ENCODE data around the gene POLR3A. TPM values are rescaled to one million over a fixed set of nuclear protein-coding genes. Genes with fewer than 3 reads are reported as not detected.

Gene POLR3A
- total RNA-seq, 1 experiment from 2014 or later, result 38.0 TPM

GRCh38 chr10:77974396-77975074 is 54.8 kb downstream of the POLR3A start:
- H3K9me3 Mint-ChIP-seq, result no peaks in the 10 kb centered on the region
- peaks cover 14 to 38% (median 32%) of the 10 kb centered on the region in 3 experiments; a peak in 6 of 7 replicates for H3K36me3 Mint-ChIP-seq (ENCODE audit: insufficient read depth in 1 of 3, low read depth in 3 of 3)

More at GRCh38 chr10:77974396-77975074, 54.8 kb downstream of the POLR3A start:
- H3K4me3 Mint-ChIP-seq, result no peak overlapping the region
- Histone ChIP-seq H3K79me1 (ENCODE audit: insufficient read depth, low read depth, low read length, poor library complexity, severe bottlenecking) (no peaks in the 10 kb centered on the region), H3K9me3 (ENCODE audit: control insufficient read depth, low read depth, low read length) (no peaks in the 10 kb centered on the region), H2AK5ac (ENCODE audit: insufficient read length, low read length) (no peak overlapping the region), H3K27ac (ENCODE audit: insufficient read length, low read depth, low read length) (no peak overlapping the region), H3K4ac (ENCODE audit: low read depth, low read length) (no peak overlapping the region), H3K4me2 (ENCODE audit: insufficient read depth, insufficient read length, low read length) (no peak overlapping the region), H2AFZ (ENCODE audit: low read length) (no peak overlapping the region), H3K18ac (ENCODE audit: insufficient read length, low read depth, low read length) (no peak overlapping the region), H4K5ac (ENCODE audit: insufficient read length, low read depth, low read length) (no peak overlapping the region), H2BK20ac (ENCODE audit: low read depth, low read length, poor library complexity, severe bottlenecking) (no peak overlapping the region), H3K14ac (ENCODE audit: insufficient read depth, low read length) (no peak overlapping the region), H2BK15ac (ENCODE audit: low read depth, low read length) (no peak overlapping the region), H3K23me2 (ENCODE audit: insufficient read length, low read depth, low read length, poor library complexity, severe bottlenecking) (no peaks in the 10 kb centered on the region), H3K79me2 (ENCODE audit: insufficient read depth, low read length) (no peaks in the 10 kb centered on the region), H3K4me1 (ENCODE audit: insufficient read depth, low read length) (no peaks in the 10 kb centered on the region), H3K27me3 (ENCODE audit: insufficient read depth, low read length) (no peaks in the 10 kb centered on the region), H3K23ac (ENCODE audit: insufficient read length, low read depth, low read length) (no peak overlapping the region), H4K20me1 (ENCODE audit: control insufficient read depth, insufficient read depth, insufficient read length) (no peaks in the 10 kb centered on the region), H2BK12ac (ENCODE audit: insufficient read length, low read depth, low read length) (no peak overlapping the region), H3K9ac (ENCODE audit: extremely low read depth, insufficient read length, low read length) (no peak overlapping the region), H3T11ph (ENCODE audit: low read length) (no peak overlapping the region), H4K91ac (ENCODE audit: insufficient read length, low read depth, low read length) (no peak overlapping the region), H2BK5ac (ENCODE audit: insufficient read length, low read length) (no peak overlapping the region), H2BK120ac (ENCODE audit: low read depth, low read length, poor library complexity, severe bottlenecking) (no peak overlapping the region), H4K8ac (replicated peaks; ENCODE audit: insufficient read length, low read depth, low read length) (no peak overlapping the region), H3K56ac (ENCODE audit: insufficient read length, low read depth, low read length) (no peak overlapping the region)
- DNase-seq, result peak; percentile 80
- no CpG with 5 or more reads among the region's 8 CpGs for WGBS (ENCODE audit: extremely low coverage, insufficient read length, low lambda C conversion rate)
- TF ChIP-seq CTCF (conservative IDR thresholded peaks at IDR 0.05), result peak; percentile 85
- peak overlapping the region in 2 of 3 experiments; percentile 40 to 56; a peak in 2 of 7 replicates for H3K27ac Mint-ChIP-seq
- H3K4me1 Mint-ChIP-seq, result peaks cover 14 to 17% of the 10 kb centered on the region in 2 experiments
- H3K27me3 Mint-ChIP-seq (ENCODE audit: low read depth), result no peaks in the 10 kb centered on the region
